K562 (cell line): Measurements from ENCODE around the gene RILP. TPM values are rescaled to one million over a fixed set of nuclear protein-coding genes. Genes with fewer than 3 reads are reported as not detected.

Experiments used
- ATAC-seq: fragments of 200-7000 bp; cut with Tn5 transposase; 3 replicates; pipeline ENCODE4 v1.9.1; 2020; ENCODE audit warnings: moderate library complexity
- BruUV-seq: library from RNA; stranded (reverse); fragments of 400-500 nt; replicated peaks from 2 replicates; lab custom pipeline; 2021; lab: Mats Ljungman, UMichigan
- CTCF ChIA-PET: fragments of 300-600 bp; formaldehyde crosslinking; extraction: SDS; loops from one replicate; lab custom pipeline; 2021; ENCODE audit warnings: low intra/inter-chr PET ratio; lab: Yijun Ruan, JAX
- POLR2A ChIA-PET: fragments of 300-600, 350-650 bp; sonication (Branson Sonifier 250); formaldehyde crosslinking; extraction: SDS; loops from one replicate; lab custom pipeline; 2021; ENCODE audit warnings: antibody characterized with exemption, inconsistent platforms; lab: Yijun Ruan, JAX
- DNase-seq, 4 experiments: peaks; one replicate each; pipeline versions ENCODE4 v3.0.0 to v3.0.0-alpha.2; 2011 to 2018; ENCODE audit warnings: low spot score in 3 of 4, mixed read lengths in 3 of 4; ENCODE audit errors: extremely low read depth in 1 of 4
- FAIRE-seq: peaks from 2 replicates; lab custom pipeline; 2011; peaks lifted over from hg19 to GRCh38; lab: Jason Lieb, UNC
- H2AFZ ChIP-seq: 2 replicates; pipeline ENCODE4 v1.6.0; 2011; ENCODE audit warnings: low read depth, low read length, control low read depth, inconsistent platforms
- H3K27ac ChIP-seq: fragments of 200-600 bp; 3 replicates; pipeline ENCODE4 v1.8.0; 2011; ENCODE audit warnings: low read depth, mild to moderate bottlenecking, control low read depth, inconsistent platforms, low read length, moderate library complexity, mixed read lengths; ENCODE audit errors: extremely low read depth
- H3K27me3 ChIP-seq, 2 experiments: fragments of 300-600 bp in 1 of 2; 2 replicates in 1 of 2; 3 replicates in 1 of 2; pipeline versions ENCODE4 v1.6.0 to v1.8.0; 2011; ENCODE audit warnings: inconsistent platforms in 2 of 2, low read length in 2 of 2, mild to moderate bottlenecking in 1 of 2, mixed read lengths in 1 of 2, moderate library complexity in 1 of 2; ENCODE audit not compliant: control insufficient read depth in 2 of 2, insufficient read depth in 2 of 2
- H3K36me3 ChIP-seq: fragments of 300-600 bp; 3 replicates; pipeline ENCODE4 v1.8.0; 2011; ENCODE audit warnings: mild to moderate bottlenecking, low read length, inconsistent platforms; ENCODE audit not compliant: control insufficient read depth, insufficient read depth
- H3K4me1 ChIP-seq, 2 experiments: fragments of 200-600 bp in 1 of 2; replicated peaks in 1 of 2; 2 replicates in 1 of 2; 3 replicates in 1 of 2; pipeline versions ENCODE4 v1.5.1 to v1.8.0; 2011; ENCODE audit warnings: inconsistent platforms in 2 of 2, low read length in 2 of 2, mild to moderate bottlenecking in 1 of 2, mixed read lengths in 1 of 2, moderate library complexity in 1 of 2; ENCODE audit not compliant: control insufficient read depth in 2 of 2, insufficient read depth in 2 of 2
- H3K4me2 ChIP-seq: 2 replicates; pipeline ENCODE4 v1.6.1; 2011; ENCODE audit warnings: low read length, control low read depth, inconsistent platforms, mixed read lengths; ENCODE audit not compliant: insufficient read depth
- H3K4me3 ChIP-seq: fragments of 200-600 bp; sonication (generic), shearing (Covaris generic); 2 replicates; pipeline ENCODE4 v1.5.1; 2016; ENCODE audit warnings: control low read depth, inconsistent platforms
- H3K79me2 ChIP-seq: fragments of 200-600 bp; 3 replicates; pipeline ENCODE4 v1.8.0; 2011; ENCODE audit warnings: low read length, inconsistent platforms; ENCODE audit not compliant: control insufficient read depth, insufficient read depth
- H3K9ac ChIP-seq, 2 experiments: 2 replicates each; pipeline versions ENCODE4 v1.6.0 to v1.6.1; 2011; ENCODE audit warnings: low read depth in 2 of 2, low read length in 2 of 2, control low read depth in 1 of 2, inconsistent platforms in 1 of 2, mild to moderate bottlenecking in 1 of 2, mixed read lengths in 1 of 2; ENCODE audit not compliant: insufficient read depth in 1 of 2
- H3K9me1 ChIP-seq: one replicate; pipeline ENCODE4 v1.6.0; 2011; ENCODE audit warnings: inconsistent platforms, mild to moderate bottlenecking, low read length, moderate library complexity; ENCODE audit not compliant: control insufficient read depth, insufficient read depth
- H3K9me3 ChIP-seq: replicated peaks from 2 replicates; pipeline ENCODE4 v1.5.1; 2011; ENCODE audit warnings: low read depth, low read length, inconsistent platforms; ENCODE audit not compliant: control insufficient read depth, insufficient read depth
- H4K20me1 ChIP-seq: replicated peaks from 2 replicates; pipeline ENCODE4 v1.6.1; 2011; ENCODE audit warnings: low read length, inconsistent platforms, mixed read lengths; ENCODE audit not compliant: control insufficient read depth, insufficient read depth
- HOMEZ ChIP-seq: fragments of 250-450 bp; sonication (Bioruptor Pico); IDR thresholded peaks from 2 replicates; pipeline ENCODE4 v1.4.0; 2020; ENCODE audit warnings: mild to moderate bottlenecking, moderate library complexity
- MAX ChIP-seq: sonication (generic); formaldehyde crosslinking; IDR thresholded peaks from 2 replicates; pipeline ENCODE4 v1.9.0; 2022; ENCODE audit warnings: mild to moderate bottlenecking, missing genetic modification reagents
- MLX ChIP-seq, 2 experiments: fragments of 450-650 bp in 1 of 2; sonication (generic) in 1 of 2; formaldehyde crosslinking; conservative IDR thresholded peaks; 2 replicates each; pipeline versions ENCODE4 v1.4.0 to v1.8.1; 2020 to 2022; ENCODE audit warnings: mild to moderate bottlenecking in 1 of 2, missing genetic modification reagents in 1 of 2
- NR2C1 ChIP-seq, 2 experiments: fragments of 450-650 bp; IDR thresholded peaks; 2 replicates each; pipeline ENCODE4 v1.6.1; 2017; ENCODE audit warnings: mild to moderate bottlenecking in 2 of 2, antibody characterized with exemption in 1 of 2, inconsistent platforms in 1 of 2, missing compliant biosample characterization in 1 of 2, missing genetic modification characterization in 1 of 2
- PRDM10 ChIP-seq: fragments of 450-650 bp; IDR thresholded peaks from 2 replicates; pipeline ENCODE4 v1.6.1; 2018; ENCODE audit not compliant: partially characterized antibody
- ZNF184 ChIP-seq: sonication (generic); formaldehyde crosslinking; IDR thresholded peaks from 2 replicates; pipeline ENCODE4 v1.5.0; 2020; ENCODE audit warnings: missing genetic modification reagents
- ZNF316 ChIP-seq: fragments of 450-650 bp; IDR thresholded peaks from 2 replicates; pipeline ENCODE4 v1.6.1; 2016
- ZNF511 ChIP-seq: sonication (generic); formaldehyde crosslinking; IDR thresholded peaks from 2 replicates; pipeline ENCODE4 v1.8.0; 2022; ENCODE audit warnings: mild to moderate bottlenecking, missing genetic modification reagents
- WGBS: fragments of 100-300 bp; shearing (Covaris generic); methylation state at CpG from one replicate; pipeline ENCODE4 v1.1.6; 2016; ENCODE audit warnings: low coverage, mixed read lengths; ENCODE audit not compliant: insufficient coverage; ENCODE audit errors: missing lambda C conversion rate; 5-methylcytosine and 5-hydroxymethylcytosine counted together
- in situ Hi-C: fragments of 300-500 bp; cut with MboI; formaldehyde crosslinking; loops from 4 replicates; pipeline ENCODE4 v1.15.0; 2018; ENCODE audit warnings: inconsistent platforms, mixed read lengths
- intact Hi-C: fragments of 100-400 bp; cut with micrococcal nuclease; formaldehyde crosslinking; loops from 2 replicates; pipeline ENCODE4 v1.14.2; 2022
- polyA plus RNA-seq, 8 experiments: library from polyadenylated mRNA; depleted of rRNA in 4 of 8; stranded (reverse) in 5 of 8; unstranded in 3 of 8; fragments of >200 nt; fragmentation: Nextera tagmentation in 2 of 8; fragmentation: Illumina TruSeq in 1 of 8; extraction: Ambion mirVana in 2 of 8; extraction: Trizol in 1 of 8; gene quantifications; 2 replicates each; pipeline versions ENCODE4 v1.2.1 to v1.2.3, GENCODE V29; 2011 to 2014; ENCODE audit warnings: inconsistent platforms in 1 of 8, missing spikeins in 1 of 8
- total RNA-seq, 7 experiments: library from RNA; depleted of rRNA in 6 of 7; stranded (reverse); fragments of >200 nt in 6 of 7; fragmentation: Illumina TruSeq in 2 of 7; extraction: Trizol in 2 of 7; gene quantifications; 2 replicates each; pipeline versions ENCODE4 v1.2.1 to v1.2.3, GENCODE V29; 2011 to 2021; ENCODE audit warnings: low replicate concordance in 1 of 7

The RILP gene
- total and polyA plus RNA-seq, 9 of the 15 experiments (the other 6 are each of a cell fraction or from before 2014, with no cell fraction given): 0.75 to 54.9 (median 27.8) TPM

- no peak overlapping the region for H3K4me2 ChIP-seq
- DNase-seq (no peak), ATAC-seq (no peak), FAIRE-seq (no peak)
- no peaks in the 10 kb centered on the region for H3K79me2 ChIP-seq
- TF ChIP-seq MLX (CRISPR knock-in tag; conservative IDR thresholded peaks at IDR 0.05): no peak
- no peak for TF ChIP-seq ZNF511 (CRISPR knock-in tag)
- no peak for TF ChIP-seq PRDM10
- no peak for TF ChIP-seq ZNF316
- no peak for TF ChIP-seq HOMEZ (CRISPR knock-in tag)
- no peak for TF ChIP-seq ZNF184 (CRISPR knock-in tag)
- no peak for TF ChIP-seq NR2C1 (IDR thresholded peaks at IDR 0.05)
- 0 out of 2 replicates have a peak, but pooled peaks have one; percentile 16 for TF ChIP-seq NR2C1 (tag; IDR thresholded peaks at IDR 0.05)
- no peak for TF ChIP-seq MAX (CRISPR knock-in tag)
- peaks cover 0 to 24% of the 10 kb centered on the region in 2 experiments; a peak in 3 of 5 replicates for H3K4me1 ChIP-seq
- H3K27ac ChIP-seq: no peak overlapping the region
- 76% methylated on average over 12 of the region's 45 CpGs for WGBS
- H4K20me1 ChIP-seq: no peaks in the 10 kb centered on the region
- ChIA-PET POLR2A (interaction anchor here (0.7 to 0.8 kb wide), 2 partner anchors 9 to 12 kb away, joined by 3 read pairs; no protein-coding TSS in a partner anchor), CTCF (interaction anchor here (0.6 kb wide), 1 partner anchor 129 kb away, joined by 3 read pairs; no protein-coding TSS in a partner anchor)
- H3K9me1 ChIP-seq: no peaks in the 10 kb centered on the region
- in situ Hi-C loops: no loop called here
- no peak overlapping the region for H2AFZ ChIP-seq
- H3K36me3 ChIP-seq: no peaks in the 10 kb centered on the region
- BruUV-seq: no TSS peak
- H3K9me3 ChIP-seq: no peaks in the 10 kb centered on the region
- intact Hi-C loops: no loop called here
- H3K4me3 ChIP-seq: no peak overlapping the region
- no peak overlapping the region for H3K9ac ChIP-seq
- H3K27me3 ChIP-seq: no peaks in the 10 kb centered on the region
Measured at GRCh38 chr17:1634841-1635650, 14.6 kb downstream of the RILP start.
